ENCODE data around the gene LRBA. TPM values are rescaled to one million over a fixed set of nuclear protein-coding genes. Genes with fewer than 3 reads are reported as not detected.

LRBA gene
- total and polyA plus RNA-seq, 8 donors: 7.3 to 156 (median 73.9) TPM

- Histone ChIP-seq H3K4me1 (no peaks in the 10 kb centered on the region), H3K27ac (no peak overlapping the region), H3K4me3 (no peak overlapping the region), H3K9me3 (no peaks in the 10 kb centered on the region), H3K27me3 (no peaks in the 10 kb centered on the region), H3K36me3 (no peaks in the 10 kb centered on the region)
- intact Hi-C loops (cut with DNase I; ENCODE audit: low total_unique reads): no loop called here
- TF ChIP-seq POLR2A (IDR thresholded peaks at IDR 0.05): no peak
- TF ChIP-seq CTCF (IDR thresholded peaks at IDR 0.05): no peak
- no peak for TF ChIP-seq EP300 (IDR thresholded peaks at IDR 0.05)
- no peak for TF ChIP-seq POLR2AphosphoS5 (IDR thresholded peaks at IDR 0.05)
- DNase-seq: no peak
- WGBS, 5 donors: 90 to 95% (median 94%) methylated on average over 2 of the region's 2 CpGs
These were observed 220.4 kb downstream of the LRBA start for GRCh38 chr4:150794706-150795105.

- intact Hi-C loops (cut with DNase I; ENCODE audit: low total_unique reads): no loop called here
- Histone ChIP-seq H3K27me3 (no peaks in the 10 kb centered on the region), H3K4me1 (no peaks in the 10 kb centered on the region), H3K36me3 (no peaks in the 10 kb centered on the region), H3K9me3 (no peaks in the 10 kb centered on the region), H3K4me3 (no peak overlapping the region), H3K27ac (no peak overlapping the region)
- no peak for DNase-seq
- TF ChIP-seq CTCF (IDR thresholded peaks at IDR 0.05): no peak
- TF ChIP-seq EP300 (IDR thresholded peaks at IDR 0.05): no peak
- TF ChIP-seq POLR2A (IDR thresholded peaks at IDR 0.05): no peak
- TF ChIP-seq POLR2AphosphoS5 (IDR thresholded peaks at IDR 0.05): no peak
These were observed 225.2 kb downstream of the LRBA start for GRCh38 chr4:150789864-150790263.

- intact Hi-C loops (cut with DNase I; ENCODE audit: low total_unique reads): no loop called here
- TF ChIP-seq POLR2AphosphoS5 (IDR thresholded peaks at IDR 0.05) (no peak), EP300 (IDR thresholded peaks at IDR 0.05) (no peak), POLR2A (IDR thresholded peaks at IDR 0.05) (no peak), CTCF (IDR thresholded peaks at IDR 0.05) (no peak)
- Histone ChIP-seq H3K4me1 (no peaks in the 10 kb centered on the region), H3K36me3 (peaks cover 0 to 11% (median 0%) of the 10 kb centered on the region in 4 donors), H3K27me3 (no peaks in the 10 kb centered on the region), H3K9me3 (no peaks in the 10 kb centered on the region), H3K4me3 (no peak overlapping the region), H3K27ac (no peak overlapping the region)
- DNase-seq: no peak
- WGBS, 5 donors: 78 to 87% (median 82%) methylated on average over 8 of the region's 8 CpGs
These were observed 230.1 kb downstream of the LRBA start for GRCh38 chr4:150784939-150785338.

GRCh38 chr4:150784305-150784704 lies 230.8 kb downstream of the LRBA start:
- H3K27ac ChIP-seq: no peak overlapping the region
- no peaks in the 10 kb centered on the region for H3K27me3 ChIP-seq
- intact Hi-C loops (cut with DNase I; ENCODE audit: low total_unique reads): no loop called here
- TF ChIP-seq POLR2AphosphoS5 (IDR thresholded peaks at IDR 0.05) (no peak), POLR2A (IDR thresholded peaks at IDR 0.05) (no peak), EP300 (IDR thresholded peaks at IDR 0.05) (no peak), CTCF (IDR thresholded peaks at IDR 0.05) (no peak)
- no peak overlapping the region for H3K4me3 ChIP-seq
- H3K36me3 ChIP-seq: peaks cover 0 to 11% (median 0%) of the 10 kb centered on the region in 4 donors
- H3K4me1 ChIP-seq: no peaks in the 10 kb centered on the region
- DNase-seq: no peak
- no peaks in the 10 kb centered on the region for H3K9me3 ChIP-seq
- WGBS, 5 donors: 74 to 81% (median 75%) methylated on average over 4 of the region's 4 CpGs

Data from stomach (tissue), 9 donors.